Measurements from ENCODE around the gene FFAR4.

FFAR4 gene

DNA sequence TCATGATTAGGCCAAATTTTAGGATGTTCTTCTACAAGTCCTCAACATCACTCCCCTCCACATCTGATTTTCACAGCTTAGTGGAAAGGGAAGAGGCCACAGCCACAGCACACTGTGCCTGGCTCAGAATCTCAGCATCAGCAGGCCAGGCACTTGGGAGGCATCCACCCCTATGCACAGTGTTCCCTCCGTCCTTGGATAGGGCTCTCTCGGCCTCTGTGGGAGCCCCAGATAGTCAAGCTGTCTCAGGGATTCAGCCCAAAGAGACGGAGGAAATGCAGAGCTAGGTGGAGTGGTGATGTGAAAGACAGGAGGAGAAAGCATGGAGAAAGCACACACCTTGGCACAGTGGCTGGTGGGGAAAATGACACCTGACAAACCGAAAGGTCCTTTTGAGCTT is 33.3 kb downstream of the FFAR4 start:
- no peak for DNase-seq (ENCODE audit: low read depth in 2 of 2)

DNA sequence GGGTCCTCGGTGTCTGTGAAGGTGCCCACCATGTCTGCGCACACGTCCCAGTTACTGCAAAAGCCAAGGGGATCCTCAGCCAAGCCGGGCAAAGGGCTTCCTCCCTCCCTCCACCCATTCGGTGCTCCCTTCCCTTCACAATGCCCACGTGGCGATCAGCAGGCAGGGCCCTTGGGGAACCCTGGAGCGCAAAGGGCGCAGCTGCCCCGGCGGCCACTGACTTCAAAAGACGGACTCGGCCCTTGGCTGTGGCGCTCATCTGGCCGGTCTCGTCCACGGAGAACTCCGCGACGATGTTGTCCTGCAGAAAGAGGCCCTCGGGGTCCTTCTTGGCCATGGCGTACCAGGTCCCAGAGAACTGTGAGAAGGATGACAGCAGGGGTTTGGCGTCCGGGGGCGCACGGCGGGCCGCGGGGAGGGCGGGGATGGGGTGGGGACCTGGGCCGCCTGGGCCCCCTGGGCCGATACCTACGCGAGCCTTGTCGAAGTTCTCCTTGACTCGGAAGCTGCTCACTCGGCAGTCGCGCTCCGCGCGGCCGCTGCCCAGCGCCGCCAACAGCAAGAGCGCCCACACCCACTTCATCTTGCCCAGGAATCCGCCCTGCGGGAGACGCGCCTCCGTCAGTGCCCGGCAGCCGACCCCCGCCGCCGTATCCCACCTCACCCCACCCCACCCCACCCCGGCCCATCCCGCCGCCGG is 34.1 kb downstream of the FFAR4 start:
- DNase-seq (ENCODE audit: low read depth in 2 of 2): no peak

DNA sequence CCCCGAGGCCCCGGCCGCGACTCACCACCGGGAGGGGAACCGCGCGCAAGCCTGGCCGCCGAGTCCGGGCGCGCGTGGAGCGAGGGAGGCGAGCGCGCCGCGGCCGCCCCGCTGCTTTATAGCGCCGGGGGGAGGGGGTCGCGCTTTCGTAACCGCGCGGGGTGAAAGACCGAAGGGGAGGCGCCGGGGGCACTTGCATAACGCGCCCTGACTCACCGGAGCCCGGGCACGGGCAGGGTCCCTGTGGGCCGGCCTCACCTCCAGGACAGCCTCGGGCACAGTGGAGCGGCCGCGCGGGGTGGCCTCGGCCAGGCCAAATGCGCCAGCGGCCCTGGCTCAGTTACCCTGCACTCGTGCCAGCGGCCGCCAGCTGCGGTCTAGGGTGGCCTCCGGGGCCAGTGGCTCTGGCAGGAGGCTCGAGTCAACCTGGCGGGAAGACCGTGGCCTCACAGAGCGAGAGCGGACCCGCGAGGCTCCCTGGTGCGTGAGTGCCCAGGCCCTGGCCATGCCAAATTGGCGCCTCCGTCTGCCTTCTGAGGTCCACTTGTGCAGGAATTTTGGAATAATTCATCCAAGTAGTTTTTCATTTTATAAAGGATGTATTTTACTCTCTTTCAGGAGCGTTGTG is 34.8 kb downstream of the FFAR4 start, which contains the start of gene RBP4:
TSS of gene RBP4 (minus strand) at position 90 of the 628 bp plus-strand sequence. CDS start 207 bp downstream, outside the sequence.
- DNase-seq (ENCODE audit: low read depth in 2 of 2): no peak

DNA sequence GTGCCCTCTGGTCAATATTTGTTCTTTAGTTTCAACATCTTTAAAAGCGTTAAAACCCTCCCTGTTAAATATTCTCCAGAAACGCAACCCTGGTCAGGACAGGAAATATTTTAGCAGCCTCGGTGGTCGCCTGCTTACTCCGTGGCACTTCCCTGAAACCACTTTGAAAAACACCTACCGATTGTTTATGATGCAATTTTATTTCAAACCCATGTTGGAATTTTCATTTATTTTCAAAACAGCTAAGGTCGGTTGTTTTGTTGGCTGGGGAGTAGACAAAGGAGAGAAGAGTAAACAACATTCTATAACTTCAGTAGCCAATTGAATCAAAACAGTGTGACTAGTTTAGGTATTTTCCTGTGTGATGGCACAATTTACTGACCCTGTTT is 35.3 kb downstream of the FFAR4 start:
- no peak for DNase-seq (ENCODE audit: low read depth in 2 of 2)

DNA sequence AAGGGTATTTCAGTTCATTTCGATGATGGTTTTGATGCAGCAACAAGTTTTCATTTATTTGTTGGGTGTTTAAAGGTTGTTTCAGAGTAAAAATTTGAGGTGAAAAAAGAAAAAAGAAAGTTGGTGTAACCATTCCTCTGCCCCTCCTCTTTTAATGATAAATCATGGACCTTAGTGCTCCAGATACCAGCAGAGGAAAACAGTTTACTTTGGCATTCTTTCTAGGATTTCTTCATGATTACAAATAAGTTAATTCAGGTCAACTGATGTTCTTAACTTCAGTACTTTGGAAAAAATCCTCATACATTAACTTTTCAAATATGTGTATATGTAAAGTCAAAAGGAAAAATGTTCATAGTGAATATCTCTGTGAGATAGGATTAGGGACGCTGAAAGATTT is 36.6 kb downstream of the FFAR4 start:
- DNase-seq (ENCODE audit: low read depth in 2 of 2): no peak

- DNase-seq (ENCODE audit: low read depth in 2 of 2): no peak
Measured at GRCh38 chr10:93604146-93604545, 37.7 kb downstream of the FFAR4 start.

GRCh38 chr10:93608421-93608820 is 42.0 kb downstream of the FFAR4 start:
- DNase-seq (ENCODE audit: low read depth in 2 of 2): no peak

- no peak for DNase-seq (ENCODE audit: low read depth in 2 of 2)
Measured at GRCh38 chr10:93612311-93612710, 45.8 kb downstream of the FFAR4 start, which contains the start of gene PDE6C. TSS of gene PDE6C (plus strand) at chr10:93612537. CDS start at chr10:93612726, 189 bp downstream.

- no peak for DNase-seq (ENCODE audit: low read depth in 2 of 2)
Measured at GRCh38 chr10:93613126-93613525, 46.7 kb downstream of the FFAR4 start.

GRCh38 chr10:93614101-93614825 is 47.8 kb downstream of the FFAR4 start:
- no peak for DNase-seq (ENCODE audit: low read depth in 2 of 2)

GRCh38 chr10:93615576-93616235 is 49.2 kb downstream of the FFAR4 start:
- DNase-seq (ENCODE audit: low read depth in 2 of 2): no peak

DNA sequence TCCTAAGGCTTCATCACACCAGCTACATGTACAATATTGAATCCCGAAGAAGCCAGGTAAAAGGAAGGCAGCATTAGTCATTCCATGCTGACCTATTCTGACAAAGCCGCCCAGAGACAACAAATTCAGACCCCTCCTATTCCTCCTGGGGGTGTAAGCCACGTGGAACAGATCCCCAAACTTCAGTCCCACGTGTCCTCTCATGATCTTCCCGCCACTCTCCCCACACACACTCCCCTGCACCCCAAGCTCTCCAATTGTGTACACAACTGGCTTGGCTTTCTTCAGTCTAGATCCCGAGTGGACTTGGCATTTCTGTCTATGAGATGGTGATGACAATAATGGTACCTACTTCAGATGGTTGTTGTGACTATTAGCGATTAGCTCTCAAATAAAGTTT is 54.5 kb downstream of the FFAR4 start:
- DNase-seq (ENCODE audit: low read depth in 2 of 2): no peak

- no peak for DNase-seq (ENCODE audit: low read depth in 2 of 2)
Measured at GRCh38 chr10:93622942-93623341, 56.5 kb downstream of the FFAR4 start.

DNA sequence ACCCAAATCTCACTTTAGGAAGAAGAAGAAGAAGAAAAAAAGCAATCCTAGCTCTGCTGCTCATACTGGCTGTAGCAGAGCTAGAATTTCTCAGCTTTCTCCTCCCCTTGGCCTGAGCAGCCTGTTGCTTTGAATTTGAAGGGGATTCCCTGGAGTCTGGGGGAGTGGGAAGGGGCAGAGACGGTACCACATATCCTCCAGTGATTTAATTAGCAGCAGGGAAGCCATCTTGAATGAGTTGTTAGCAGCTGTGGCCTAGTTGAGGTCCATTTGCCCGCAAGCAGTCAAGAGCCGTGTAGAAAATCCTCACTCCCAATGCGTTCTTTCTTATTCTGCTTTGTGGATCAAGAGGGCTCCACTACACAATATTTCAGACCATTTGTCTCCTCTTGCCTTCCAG is 62.4 kb downstream of the FFAR4 start:
- DNase-seq (ENCODE audit: low read depth in 2 of 2): no peak

GRCh38 chr10:93629647-93630305 is 63.3 kb downstream of the FFAR4 start:
- DNase-seq (ENCODE audit: low read depth in 2 of 2): no peak

DNA sequence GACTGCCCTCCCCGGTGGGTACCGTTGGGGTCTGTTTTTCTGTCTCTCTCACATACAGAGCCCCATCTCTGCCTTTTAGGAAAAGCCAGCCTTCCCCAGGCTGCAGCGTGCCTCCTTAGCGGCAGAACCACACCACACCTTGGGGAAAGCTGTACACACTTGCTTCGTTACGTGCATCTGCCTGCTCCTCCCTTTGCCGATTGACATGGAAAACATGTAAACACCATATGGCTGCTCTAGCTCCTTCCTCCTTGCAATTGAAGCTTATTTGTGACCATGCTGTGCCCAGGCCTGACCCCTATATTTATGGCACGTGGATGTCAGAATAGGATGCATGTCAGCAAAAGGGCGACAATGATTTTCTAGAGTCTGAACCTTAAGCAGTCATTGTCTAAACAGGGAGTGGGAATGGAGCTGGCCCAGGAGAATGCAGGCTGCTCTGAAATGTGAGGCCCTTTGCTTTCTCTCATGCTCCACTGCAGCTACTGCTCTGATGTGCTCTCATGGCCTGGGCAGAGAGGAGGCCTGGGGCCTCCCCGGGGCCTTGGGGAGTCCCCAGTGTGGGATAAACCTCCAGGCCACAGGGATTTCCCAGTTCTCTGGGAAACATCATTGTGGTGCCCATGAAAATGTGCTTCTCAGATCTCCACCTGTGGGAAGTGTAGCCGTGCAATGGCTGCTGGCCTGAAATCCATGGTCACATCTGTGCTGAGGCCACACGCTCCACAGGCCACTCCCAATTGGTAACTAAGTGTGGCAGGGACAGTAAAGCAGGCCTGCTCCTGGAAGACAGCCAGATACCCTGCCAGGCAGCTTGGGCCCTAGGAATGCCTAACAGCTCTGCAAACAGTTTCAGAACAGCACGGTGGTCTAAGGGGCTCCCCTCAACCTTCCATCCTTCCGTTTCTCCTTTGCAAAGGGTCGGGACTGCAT is 64.4 kb downstream of the FFAR4 start:
- DNase-seq (ENCODE audit: low read depth in 2 of 2): no peak
